ENCODE data around the gene ZNF775.

- no peak for TF ChIP-seq ZNF274 (IDR thresholded peaks at IDR 0.05; ENCODE audit: low read depth, low read length)
- TF ChIP-seq SUZ12 (IDR thresholded peaks at IDR 0.05; ENCODE audit: extremely low read depth, insufficient read depth, insufficient read length) = no peak
Measured at GRCh38 chr7:150407588-150408392, 28.7 kb downstream of the ZNF775 start.

Measured in NT2/D1 (cell line).